ENCODE data around the gene NOP58. TPM values are rescaled to one million over a fixed set of nuclear protein-coding genes. Genes with fewer than 3 reads are reported as not detected.

NOP58 gene
- total RNA-seq, 4 donors from 2014 or later, result 35.2 to 95.2 (median 64.5) TPM

- H3K27me3 ChIP-seq, result no peaks in the 10 kb centered on the region
- no peak overlapping the region for H3K27ac ChIP-seq
- TF ChIP-seq CTCF (IDR thresholded peaks at IDR 0.05), result no peak
- TF ChIP-seq POLR2A (IDR thresholded peaks at IDR 0.05), result no peak
- intact Hi-C loops (cut with DNase I), result no loop called here
- DNase-seq, result no peak
- H3K4me1 ChIP-seq, result no peaks in the 10 kb centered on the region
- 90 to 94% methylated on average over 9 of the region's 9 CpGs for WGBS, 2 donors
- H3K4me3 ChIP-seq, result no peak overlapping the region
- no peaks in the 10 kb centered on the region for H3K9me3 ChIP-seq
- peaks cover 9 to 100% (median 44%) of the 10 kb centered on the region in 3 donors for H3K36me3 ChIP-seq
Observed at GRCh38 chr2:202289394-202290204, 24.0 kb downstream of the NOP58 start.

- Histone ChIP-seq H3K9me3 (no peaks in the 10 kb centered on the region), H3K4me1 (no peaks in the 10 kb centered on the region), H3K27ac (no peak overlapping the region), H3K36me3 (peaks cover 9 to 100% (median 43%) of the 10 kb centered on the region in 3 donors), H3K4me3 (no peak overlapping the region), H3K27me3 (no peaks in the 10 kb centered on the region)
- TF ChIP-seq POLR2A (IDR thresholded peaks at IDR 0.05) (no peak), CTCF (IDR thresholded peaks at IDR 0.05) (no peak)
- intact Hi-C loops (cut with DNase I), result no loop called here
- 83 to 87% methylated on average over 3 of the region's 3 CpGs for WGBS, 2 donors
- no peak for DNase-seq
Observed at GRCh38 chr2:202290316-202290715, 24.8 kb downstream of the NOP58 start.

- TF ChIP-seq CTCF (IDR thresholded peaks at IDR 0.05) (no peak), POLR2A (IDR thresholded peaks at IDR 0.05) (no peak)
- Histone ChIP-seq H3K9me3 (no peaks in the 10 kb centered on the region), H3K27me3 (no peaks in the 10 kb centered on the region), H3K27ac (no peak overlapping the region), H3K4me3 (no peak overlapping the region), H3K4me1 (no peaks in the 10 kb centered on the region), H3K36me3 (peaks cover 9 to 100% (median 44%) of the 10 kb centered on the region in 3 donors)
- WGBS, 2 donors, result 67% methylated on average over 1 of the region's 1 CpG
- DNase-seq, result no peak
- intact Hi-C loops (cut with DNase I), result no loop called here
Observed at GRCh38 chr2:202290970-202291369, 25.4 kb downstream of the NOP58 start.

- 38 to 62% methylated on average over 1 of the region's 1 CpG for WGBS, 2 donors
- H3K9me3 ChIP-seq, result no peaks in the 10 kb centered on the region
- H3K4me3 ChIP-seq, result no peak overlapping the region
- intact Hi-C loops (cut with DNase I), result no loop called here
- peaks cover 0 to 100% (median 42%) of the 10 kb centered on the region in 3 donors for H3K36me3 ChIP-seq
- no peaks in the 10 kb centered on the region for H3K27me3 ChIP-seq
- H3K27ac ChIP-seq, result no peak overlapping the region
- TF ChIP-seq POLR2A (IDR thresholded peaks at IDR 0.05) (no peak), CTCF (IDR thresholded peaks at IDR 0.05) (no peak)
- H3K4me1 ChIP-seq, result no peaks in the 10 kb centered on the region
- DNase-seq, result no peak
Observed at GRCh38 chr2:202299712-202300111, 34.1 kb downstream of the NOP58 start.

- DNase-seq, result no peak
- 83 to 91% methylated on average over 3 of the region's 3 CpGs for WGBS, 2 donors
- Histone ChIP-seq H3K4me3 (no peak overlapping the region), H3K4me1 (no peaks in the 10 kb centered on the region), H3K27ac (no peak overlapping the region), H3K36me3 (peaks cover 3 to 89% (median 34%) of the 10 kb centered on the region in 3 donors), H3K9me3 (no peaks in the 10 kb centered on the region), H3K27me3 (no peaks in the 10 kb centered on the region)
- intact Hi-C loops (cut with DNase I), result no loop called here
- TF ChIP-seq POLR2A (IDR thresholded peaks at IDR 0.05) (no peak), CTCF (IDR thresholded peaks at IDR 0.05) (no peak)
Observed at GRCh38 chr2:202306034-202306433, 40.5 kb downstream of the NOP58 start.

Data from esophagus squamous epithelium (tissue), 5 donors.